Measurements from ENCODE around the gene LTBP4.
"Not testable (repeated sequence)": the region's sequence is repeated elsewhere in the genome, so short reads cannot be mapped to it uniquely, and the experiment has no call there.

Gene LTBP4

GRCh38 chr19:40629346-40629745, 28.2 kb downstream of the LTBP4 start:
- DNase-seq (ENCODE audit: low read depth): no peak

GRCh38 chr19:40630571-40631160, 29.5 kb downstream of the LTBP4 start:
- no peak for DNase-seq (ENCODE audit: low read depth)

DNA sequence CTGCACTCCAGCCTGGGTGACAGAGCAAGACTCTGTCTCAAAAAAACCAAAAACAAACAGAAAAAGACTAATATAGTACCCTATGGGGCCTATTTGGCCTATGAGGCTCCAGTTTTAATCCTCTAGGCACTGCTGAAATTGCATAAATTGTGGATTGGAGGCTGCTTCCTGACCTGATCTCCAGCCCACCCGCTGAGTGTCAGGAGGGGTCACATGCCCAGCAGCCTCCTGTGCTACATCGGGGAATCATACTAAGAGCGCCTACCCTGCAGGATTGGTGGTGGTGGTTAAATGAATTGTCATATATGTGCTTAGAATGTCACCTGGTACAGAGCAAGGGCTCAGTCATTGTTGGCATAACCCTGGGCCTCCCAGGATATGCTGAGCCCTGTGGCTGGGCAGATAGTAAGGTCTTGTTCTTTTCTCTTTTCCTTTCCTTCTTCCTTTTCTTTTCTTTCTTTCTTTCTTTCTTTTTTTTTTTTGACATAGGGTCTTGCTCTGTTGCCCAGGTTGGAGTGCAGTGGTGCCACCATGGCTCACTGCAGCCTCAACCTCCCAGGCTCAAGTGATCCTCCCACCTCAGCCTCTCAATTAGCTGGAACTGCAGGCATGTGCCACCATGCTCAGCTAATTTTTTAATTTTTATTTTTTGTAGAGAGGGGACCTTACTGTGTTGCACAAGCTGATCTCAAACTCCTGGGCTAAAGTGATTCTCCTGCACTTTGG, 31.3 kb downstream of the LTBP4 start:
- no peak for DNase-seq (ENCODE audit: low read depth)

GRCh38 chr19:40633207-40633606, 32.0 kb downstream of the LTBP4 start:
- no peak for DNase-seq (ENCODE audit: low read depth)

DNA sequence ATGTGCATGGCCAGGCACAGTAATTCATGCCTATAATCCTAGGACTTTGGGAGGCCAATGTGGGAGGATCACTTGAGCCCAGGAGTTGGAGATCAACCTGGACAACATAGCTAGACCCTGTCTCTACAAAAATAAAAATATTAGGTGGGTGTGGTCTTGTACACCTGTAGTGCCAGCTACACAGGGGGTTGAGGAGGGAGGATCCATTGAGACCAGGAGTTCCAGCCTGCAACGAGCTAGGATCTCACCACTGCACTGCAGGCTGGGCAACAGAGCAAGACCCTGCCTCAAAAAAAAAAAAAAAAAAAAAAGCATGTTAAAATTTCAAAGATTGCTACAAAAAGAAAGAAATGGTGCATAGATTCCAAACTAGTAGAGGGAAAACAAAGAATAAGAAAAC, 37.2 kb downstream of the LTBP4 start:
- no peak for DNase-seq (ENCODE audit: low read depth)

DNA sequence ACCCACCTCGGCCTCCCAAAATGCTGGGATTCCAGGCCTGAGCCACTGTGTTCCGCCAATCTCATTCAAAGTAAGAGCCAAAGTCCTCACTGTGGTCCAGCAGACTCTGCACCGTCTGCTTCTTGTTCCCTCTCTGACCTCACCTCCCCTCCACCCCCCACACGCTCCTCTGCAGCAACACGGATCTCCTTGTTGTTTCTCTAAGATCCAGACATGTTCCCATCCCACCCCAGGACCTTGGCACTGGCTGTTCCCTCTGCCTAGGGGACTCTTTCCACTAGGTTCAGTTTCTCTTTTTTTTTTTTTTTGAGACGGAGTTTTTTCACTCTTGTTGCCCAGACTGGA, 38.4 kb downstream of the LTBP4 start:
- no peak for DNase-seq (ENCODE audit: low read depth)

DNA sequence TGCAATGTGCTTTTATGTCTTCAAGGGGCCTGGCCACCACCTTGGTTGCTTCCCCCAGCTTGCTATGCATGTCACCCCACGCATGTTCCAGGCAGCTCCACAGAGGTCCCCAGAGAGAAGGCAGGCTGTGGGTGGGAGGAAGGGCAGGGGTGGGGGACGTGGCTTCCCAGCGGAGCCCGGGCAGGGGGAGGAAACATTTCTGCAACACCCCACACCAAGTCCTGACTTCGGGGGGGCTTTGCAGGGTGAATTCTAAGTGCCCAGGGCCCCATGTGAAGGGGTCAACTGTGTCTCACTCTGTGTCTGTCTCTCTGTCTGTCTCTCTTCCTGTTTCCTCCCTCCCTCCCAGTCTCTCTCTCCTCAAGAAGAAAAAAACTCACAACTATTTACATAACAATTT, 39.6 kb downstream of the LTBP4 start:
- DNase-seq (ENCODE audit: low read depth): no peak

DNA sequence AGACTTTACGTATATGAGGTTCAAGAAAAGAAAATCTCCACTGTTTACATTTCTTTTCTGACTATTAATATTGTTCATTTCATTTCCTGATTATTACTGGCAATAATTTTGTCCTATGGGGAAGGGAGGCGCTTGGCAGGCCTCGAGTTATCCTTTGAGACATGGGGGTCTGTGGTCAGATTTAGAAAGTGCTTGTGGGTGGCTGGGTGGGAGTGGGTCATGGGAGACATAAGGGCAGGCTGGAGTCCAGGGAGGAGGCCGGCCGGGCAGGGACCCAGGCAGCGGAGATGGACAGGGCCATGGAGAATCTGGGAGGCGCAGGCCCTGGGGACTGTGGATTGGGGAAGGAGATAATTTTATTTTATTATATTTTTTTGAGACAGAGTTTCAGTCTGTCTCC, 40.1 kb downstream of the LTBP4 start:
- DNase-seq (ENCODE audit: low read depth): no peak

GRCh38 chr19:40642051-40642706, 41.0 kb downstream of the LTBP4 start:
- no peak for DNase-seq (ENCODE audit: low read depth)

GRCh38 chr19:40642757-40643305, 41.7 kb downstream of the LTBP4 start:
- DNase-seq (ENCODE audit: low read depth): no peak

DNA sequence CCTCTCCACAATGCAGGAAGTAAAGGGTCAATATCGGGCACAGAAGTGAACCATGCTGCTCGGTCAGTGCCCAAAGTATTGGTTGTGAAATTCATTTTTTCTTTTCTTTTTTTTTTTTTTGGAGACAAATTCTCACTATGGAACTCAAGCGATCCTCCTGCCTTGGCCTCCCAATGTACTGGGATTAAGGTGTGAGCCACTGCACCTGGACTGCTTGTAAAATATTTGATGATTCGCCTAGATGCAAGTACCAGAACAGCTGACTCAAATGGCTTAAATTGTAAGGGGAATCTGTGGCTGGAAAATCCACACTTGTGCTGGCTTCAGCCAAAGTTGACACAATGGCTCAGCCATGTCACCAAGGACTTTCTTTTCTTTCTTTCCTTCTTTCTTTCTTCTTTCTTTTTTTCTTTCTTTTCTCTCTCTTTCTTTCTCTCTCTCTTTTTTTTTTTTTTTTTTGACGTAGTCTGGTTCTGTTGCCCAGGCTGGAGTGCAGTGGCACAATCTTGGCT, 45.6 kb downstream of the LTBP4 start:
- DNase-seq (ENCODE audit: low read depth): no peak

DNA sequence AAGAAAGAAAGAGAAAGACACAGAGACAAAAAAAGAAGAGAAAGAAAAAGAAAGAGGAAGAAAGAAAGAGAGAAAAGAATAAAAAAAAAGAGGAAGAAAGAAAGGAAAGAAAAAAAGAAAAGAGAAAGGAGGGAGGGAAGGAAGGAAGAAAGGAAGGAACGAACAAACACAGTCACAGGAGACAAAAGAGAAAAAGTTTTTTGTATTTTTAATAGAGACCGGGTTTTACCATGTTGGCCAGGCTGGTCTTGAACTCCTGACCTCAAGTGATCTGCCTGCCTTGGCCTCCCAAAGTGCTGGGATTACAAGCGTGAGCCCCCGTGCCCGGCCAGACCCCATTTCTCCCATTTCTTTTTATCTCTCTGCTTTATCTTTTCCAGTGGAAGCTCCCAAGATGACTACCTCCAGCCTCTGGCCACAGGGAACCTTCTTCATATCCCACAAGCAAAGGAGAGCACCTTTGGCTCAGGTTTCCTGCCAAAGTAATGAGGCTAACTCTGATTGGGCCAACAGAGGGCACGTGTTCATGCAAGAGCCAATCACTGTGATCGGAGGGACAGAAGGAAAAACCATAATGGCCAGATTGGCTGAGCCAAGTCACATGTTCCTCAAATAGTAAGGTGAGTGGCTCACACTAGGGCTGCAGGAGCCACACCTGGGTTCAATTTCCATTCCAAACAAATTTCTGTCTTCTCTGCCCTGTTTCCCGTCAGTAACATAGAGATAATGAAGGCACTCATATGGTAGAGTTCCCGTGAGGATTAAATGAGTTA, 48.9 kb downstream of the LTBP4 start:
- not testable (repeated sequence) for DNase-seq (ENCODE audit: low read depth)

GRCh38 chr19:40650749-40651305, 49.7 kb downstream of the LTBP4 start:
- DNase-seq (ENCODE audit: low read depth): no peak

DNA sequence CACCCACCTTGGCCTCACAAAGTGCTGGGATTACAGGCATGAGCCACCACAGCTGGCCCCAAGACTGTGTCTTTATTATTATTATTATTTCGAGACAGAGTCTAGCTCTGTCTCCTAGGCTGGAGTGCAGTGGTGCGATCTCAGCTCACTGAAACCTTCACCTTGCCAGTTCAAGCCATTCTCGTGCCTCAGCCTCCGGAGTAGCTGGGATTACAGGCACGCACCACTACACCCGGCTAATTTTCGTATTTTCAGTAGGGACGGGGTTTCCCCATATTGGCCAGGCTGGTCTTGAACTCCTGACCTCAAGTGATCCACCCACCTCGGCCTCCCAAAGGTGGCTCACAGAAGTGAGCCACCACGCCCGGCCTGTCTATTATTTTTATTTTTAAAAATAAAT, 51.1 kb downstream of the LTBP4 start:
- DNase-seq (ENCODE audit: low read depth): not testable (repeated sequence)

GRCh38 chr19:40655684-40656083, 54.5 kb downstream of the LTBP4 start:
- DNase-seq (ENCODE audit: low read depth): not testable (repeated sequence)

DNA sequence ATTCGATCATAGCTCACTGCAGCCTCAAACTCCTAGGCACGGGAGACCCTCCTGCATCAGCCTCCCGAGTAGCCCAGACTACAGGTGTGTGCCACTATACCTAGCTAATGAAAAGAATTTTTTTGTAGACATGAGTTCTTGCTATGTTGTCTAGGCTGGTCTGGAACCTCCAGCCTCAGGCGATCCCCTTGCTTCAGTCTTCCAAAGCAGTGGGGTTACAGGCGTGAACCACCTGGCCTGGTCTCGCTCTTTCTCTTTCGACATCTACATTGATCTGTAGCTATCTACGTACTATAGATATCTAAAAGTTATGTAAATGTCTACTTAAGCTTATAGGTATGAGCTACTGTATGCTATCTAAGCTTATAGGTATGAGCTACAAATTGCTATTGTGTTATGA, 56.9 kb downstream of the LTBP4 start:
- no peak for DNase-seq (ENCODE audit: low read depth)

DNA sequence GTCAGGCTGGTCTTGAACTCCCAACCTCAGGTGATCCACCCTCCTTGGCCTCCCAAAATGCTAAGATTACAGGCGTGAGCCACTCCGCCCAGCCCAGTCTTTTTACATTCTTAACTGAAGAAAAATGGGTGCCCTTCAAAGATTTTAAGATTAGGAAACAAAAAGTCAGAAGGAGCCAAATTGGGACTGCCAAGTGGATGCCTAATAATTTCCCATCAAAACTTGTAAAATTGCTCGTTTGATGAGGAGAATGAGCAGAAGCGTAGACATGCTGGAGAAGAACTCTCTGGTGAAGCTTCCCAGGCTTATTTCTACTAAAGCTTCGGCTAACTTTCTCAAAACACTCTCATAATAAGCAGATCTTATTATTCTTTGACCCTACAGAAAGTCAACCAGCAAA, 57.9 kb downstream of the LTBP4 start:
- no peak for DNase-seq (ENCODE audit: low read depth)

GRCh38 chr19:40659566-40659965, 58.4 kb downstream of the LTBP4 start:
- no peak for DNase-seq (ENCODE audit: low read depth)

DNA sequence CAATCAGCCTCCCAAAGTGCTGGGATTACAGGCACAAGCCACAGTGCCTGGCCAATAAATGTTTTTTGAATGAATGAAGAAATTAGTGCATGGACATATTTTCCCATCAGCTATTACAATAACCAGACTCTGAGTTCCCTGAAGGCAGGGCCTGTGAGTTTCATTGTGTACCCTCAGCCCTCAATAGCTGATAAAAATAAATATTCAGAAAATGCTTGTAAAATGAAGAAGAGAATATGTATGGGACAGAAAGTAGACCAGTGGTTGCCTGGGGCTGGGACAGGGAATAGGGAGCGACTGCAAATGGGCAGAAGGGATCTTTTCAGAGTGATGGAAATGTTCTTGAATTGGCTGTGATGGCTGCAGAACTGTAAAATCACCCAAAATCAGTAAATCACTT, 60.4 kb downstream of the LTBP4 start:
- DNase-seq (ENCODE audit: low read depth): no peak

DNA sequence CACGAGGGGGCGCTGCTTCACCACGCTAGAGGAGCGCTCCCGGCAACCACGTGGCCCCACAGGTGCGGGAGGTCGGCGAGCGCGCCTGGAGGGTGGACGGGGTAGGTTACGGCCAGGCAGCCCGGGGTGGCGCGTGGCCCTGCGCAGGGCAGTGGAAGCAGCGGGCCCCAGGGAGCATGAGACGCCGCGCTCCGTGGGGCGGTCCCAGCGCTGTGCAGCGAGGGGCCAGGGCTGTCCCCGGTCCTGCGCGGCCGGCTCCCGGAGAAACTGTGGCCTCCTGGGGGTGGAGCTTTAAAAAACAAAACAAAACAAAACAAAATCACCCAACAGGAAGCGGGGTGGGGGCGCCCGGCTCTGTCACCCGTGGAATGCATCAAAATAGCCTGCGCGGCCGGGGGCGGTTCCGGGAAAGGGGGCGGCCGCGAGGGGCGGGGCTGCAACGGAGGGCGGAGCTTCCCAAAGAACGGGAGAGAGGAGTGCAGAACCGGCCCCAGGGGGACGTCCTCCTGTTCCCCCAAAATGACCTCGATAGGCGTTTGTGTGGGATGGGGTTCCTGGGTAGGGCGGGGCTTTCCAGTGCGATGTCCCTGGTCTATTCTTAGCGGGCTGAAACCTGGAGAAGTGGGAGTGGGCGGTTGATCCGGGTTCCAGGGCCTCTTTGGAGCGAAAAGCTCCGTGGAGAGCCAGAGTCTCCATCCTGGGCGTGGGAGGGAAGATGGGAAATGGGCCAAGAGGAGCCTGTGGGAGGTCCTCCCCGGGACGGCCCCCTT, 61.9 kb downstream of the LTBP4 start:
- DNase-seq (ENCODE audit: low read depth): peak; percentile 88

Data from activated T-helper 1 cell treated with Interleukin-2 at 50 U/mL for 16 hours (primary cell).